K562 (cell line): ENCODE measurements around the gene GATAD1. TPM values are rescaled to one million over a fixed set of nuclear protein-coding genes. Genes with fewer than 3 reads are reported as not detected.

Source experiments
- ASH1L ChIP-seq: fragments of 450-650 bp; IDR thresholded peaks from 2 replicates; pipeline ENCODE4 v1.6.1; 2018; ENCODE audit warnings: borderline replicate concordance, mild to moderate bottlenecking, low read depth; ENCODE audit not compliant: partially characterized antibody
- DPF2 ChIP-seq: fragments of 450-650 bp; IDR thresholded peaks from 2 replicates; pipeline ENCODE4 v1.6.1; 2016
- HEY1 ChIP-seq: fragments of 250-450 bp; sonication (Bioruptor Pico); IDR thresholded peaks from 2 replicates; pipeline ENCODE4 v1.5.0; 2020; ENCODE audit warnings: mild to moderate bottlenecking, moderate library complexity, borderline replicate concordance
- HNRNPLL ChIP-seq: fragments of 200-400 bp; formaldehyde crosslinking; IDR thresholded peaks from 2 replicates; pipeline ENCODE4 v1.6.1; 2017; ENCODE audit warnings: low read length, low read depth, mild to moderate bottlenecking; ENCODE audit not compliant: poor library complexity, severe bottlenecking
- LEF1 ChIP-seq: fragments of 450-650 bp; IDR thresholded peaks from 2 replicates; pipeline ENCODE4 v1.6.1; 2016; ENCODE audit warnings: mild to moderate bottlenecking
- MITF ChIP-seq: IDR thresholded peaks from 2 replicates; pipeline ENCODE4 v1.6.1; 2014; ENCODE audit warnings: antibody characterized with exemption
- MTA3 ChIP-seq: fragments of 450-650 bp; formaldehyde crosslinking; IDR thresholded peaks from 2 replicates; pipeline ENCODE4 v1.6.1; 2017; ENCODE audit warnings: mild to moderate bottlenecking, borderline replicate concordance
- NCOA4 ChIP-seq: fragments of 450-650 bp; IDR thresholded peaks from 2 replicates; pipeline ENCODE4 v1.6.1; 2018; ENCODE audit warnings: mild to moderate bottlenecking; ENCODE audit not compliant: partially characterized antibody
- NR1H2 ChIP-seq: sonication (generic); formaldehyde crosslinking; IDR thresholded peaks from 2 replicates; pipeline ENCODE4 v1.4.0; 2020; ENCODE audit warnings: mild to moderate bottlenecking, missing genetic modification reagents
- RBM34 ChIP-seq: fragments of 200-400 bp; formaldehyde crosslinking; IDR thresholded peaks from 2 replicates; pipeline ENCODE4 v1.6.1; 2018; ENCODE audit warnings: low read length, borderline replicate concordance; ENCODE audit not compliant: insufficient read depth
- SMARCA5 ChIP-seq: fragments of 450-650 bp; IDR thresholded peaks from 2 replicates; pipeline ENCODE4 v1.6.1; 2016
- THRB ChIP-seq: fragments of 450-650 bp; formaldehyde crosslinking; conservative IDR thresholded peaks from 2 replicates; pipeline ENCODE4 v1.4.0; 2022; ENCODE audit warnings: mild to moderate bottlenecking, missing genetic modification characterization
- U2AF1 ChIP-seq: fragments of 200-400 bp; formaldehyde crosslinking; optimal IDR thresholded peaks from 2 replicates; pipeline ENCODE3; 2017; ENCODE audit warnings: mild to moderate bottlenecking, low read depth, low read length, moderate library complexity
- ZMIZ1 ChIP-seq, 2 experiments: fragments of 150-350 bp in 1 of 2; IDR thresholded peaks; 2 replicates each; pipeline ENCODE4 v1.6.1; 2012 to 2016; ENCODE audit warnings: low read depth in 2 of 2, low read length in 2 of 2, mild to moderate bottlenecking in 1 of 2, moderate library complexity in 1 of 2
- ZNF324 ChIP-seq: fragments of 250-450 bp; sonication (Bioruptor Pico); IDR thresholded peaks from 2 replicates; pipeline ENCODE4 v1.4.0; 2020; ENCODE audit warnings: mild to moderate bottlenecking
- ZNF561 ChIP-seq: fragments of 450-650 bp; formaldehyde crosslinking; conservative IDR thresholded peaks from 2 replicates; pipeline ENCODE4 v1.4.0; 2020; ENCODE audit warnings: mild to moderate bottlenecking, moderate library complexity
- polyA plus RNA-seq, 8 experiments: library from polyadenylated mRNA; depleted of rRNA in 4 of 8; stranded (reverse) in 5 of 8; unstranded in 3 of 8; fragments of >200 nt; fragmentation: Nextera tagmentation in 2 of 8; fragmentation: Illumina TruSeq in 1 of 8; extraction: Ambion mirVana in 2 of 8; extraction: Trizol in 1 of 8; gene quantifications; 2 replicates each; pipeline versions ENCODE4 v1.2.1 to v1.2.3, GENCODE V29; 2011 to 2014; ENCODE audit warnings: inconsistent platforms in 1 of 8, missing spikeins in 1 of 8
- total RNA-seq, 7 experiments: library from RNA; depleted of rRNA in 6 of 7; stranded (reverse); fragments of >200 nt in 6 of 7; fragmentation: Illumina TruSeq in 2 of 7; extraction: Trizol in 2 of 7; gene quantifications; 2 replicates each; pipeline versions ENCODE4 v1.2.1 to v1.2.3, GENCODE V29; 2011 to 2021; ENCODE audit warnings: low replicate concordance in 1 of 7
- TF ChIP-seq, protein P1 (sequence below): sonication (generic); formaldehyde crosslinking; IDR thresholded peaks from 2 replicates; pipeline ENCODE4 v1.5.0; 2020; ENCODE audit warnings: missing genetic modification reagents
- TF ChIP-seq, protein P2 (sequence below): fragments of 200-800 bp; sonication (Bioruptor generic); IDR thresholded peaks from 2 replicates; pipeline ENCODE4 v1.6.1; 2017; ENCODE audit warnings: missing genetic modification characterization, missing compliant biosample characterization
- TF ChIP-seq, protein P3 (sequence below): fragments of 450-650 bp; formaldehyde crosslinking; IDR thresholded peaks from 2 replicates; pipeline ENCODE4 v1.4.0; 2020; ENCODE audit warnings: mild to moderate bottlenecking

GATAD1 gene
- total and polyA plus RNA-seq, 9 of the 15 experiments (the other 6 are each of a cell fraction or from before 2014, with no cell fraction given), result 9.3 to 67.7 (median 34.3) TPM

- TF ChIP-seq, protein P1, sequence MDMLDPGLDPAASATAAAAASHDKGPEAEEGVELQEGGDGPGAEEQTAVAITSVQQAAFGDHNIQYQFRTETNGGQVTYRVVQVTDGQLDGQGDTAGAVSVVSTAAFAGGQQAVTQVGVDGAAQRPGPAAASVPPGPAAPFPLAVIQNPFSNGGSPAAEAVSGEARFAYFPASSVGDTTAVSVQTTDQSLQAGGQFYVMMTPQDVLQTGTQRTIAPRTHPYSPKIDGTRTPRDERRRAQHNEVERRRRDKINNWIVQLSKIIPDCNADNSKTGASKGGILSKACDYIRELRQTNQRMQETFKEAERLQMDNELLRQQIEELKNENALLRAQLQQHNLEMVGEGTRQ (CRISPR knock-in tag), result no peak
- TF ChIP-seq HEY1 (CRISPR knock-in tag) (no peak), SMARCA5 (peak; percentile 93), U2AF1 (no peak), ASH1L (peak; percentile 52), THRB (CRISPR knock-in tag) (peak; percentile 91), RBM34 (no peak), ZNF324 (no peak), ZMIZ1 (IDR thresholded peaks at IDR 0.05; ENCODE audit: low read depth in 2 of 2, low read length in 2 of 2) (no peak), DPF2 (peak; percentile 45; the same call in 1 of the 2 replicates), NR1H2 (CRISPR knock-in tag) (no peak), HNRNPLL (no peak), NCOA4 (peak; percentile 82), ZNF561 (CRISPR knock-in tag) (no peak), MTA3 (0 out of 2 replicates have a peak, but pooled peaks have one; percentile 16), LEF1 (0 out of 2 replicates have a peak, but pooled peaks have one; percentile 10), MITF (no peak)
- TF ChIP-seq, protein P2, sequence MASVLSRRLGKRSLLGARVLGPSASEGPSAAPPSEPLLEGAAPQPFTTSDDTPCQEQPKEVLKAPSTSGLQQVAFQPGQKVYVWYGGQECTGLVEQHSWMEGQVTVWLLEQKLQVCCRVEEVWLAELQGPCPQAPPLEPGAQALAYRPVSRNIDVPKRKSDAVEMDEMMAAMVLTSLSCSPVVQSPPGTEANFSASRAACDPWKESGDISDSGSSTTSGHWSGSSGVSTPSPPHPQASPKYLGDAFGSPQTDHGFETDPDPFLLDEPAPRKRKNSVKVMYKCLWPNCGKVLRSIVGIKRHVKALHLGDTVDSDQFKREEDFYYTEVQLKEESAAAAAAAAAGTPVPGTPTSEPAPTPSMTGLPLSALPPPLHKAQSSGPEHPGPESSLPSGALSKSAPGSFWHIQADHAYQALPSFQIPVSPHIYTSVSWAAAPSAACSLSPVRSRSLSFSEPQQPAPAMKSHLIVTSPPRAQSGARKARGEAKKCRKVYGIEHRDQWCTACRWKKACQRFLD (CRISPR knock-in tag), result no peak
- TF ChIP-seq, protein P3, sequence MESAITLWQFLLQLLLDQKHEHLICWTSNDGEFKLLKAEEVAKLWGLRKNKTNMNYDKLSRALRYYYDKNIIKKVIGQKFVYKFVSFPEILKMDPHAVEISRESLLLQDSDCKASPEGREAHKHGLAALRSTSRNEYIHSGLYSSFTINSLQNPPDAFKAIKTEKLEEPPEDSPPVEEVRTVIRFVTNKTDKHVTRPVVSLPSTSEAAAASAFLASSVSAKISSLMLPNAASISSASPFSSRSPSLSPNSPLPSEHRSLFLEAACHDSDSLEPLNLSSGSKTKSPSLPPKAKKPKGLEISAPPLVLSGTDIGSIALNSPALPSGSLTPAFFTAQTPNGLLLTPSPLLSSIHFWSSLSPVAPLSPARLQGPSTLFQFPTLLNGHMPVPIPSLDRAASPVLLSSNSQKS (CRISPR knock-in tag), result no peak
Observed at GRCh38 chr7:92423710-92424131, 23.6 kb upstream of the GATAD1 start (continued).
